ENCODE measurements around the gene TMEM131.
"Not testable (repeated sequence)": the region's sequence is repeated elsewhere in the genome, so short reads cannot be mapped to it uniquely, and the experiment has no call there.

TMEM131 gene

GRCh38 chr2:97965116-97965515, 30.6 kb downstream of the TMEM131 start:
- H3K27me3 ChIP-seq (ENCODE audit: control insufficient read depth in 1 of 2, insufficient read depth in 2 of 2, low read length in 2 of 2), result no peaks in the 10 kb centered on the region
- no peaks in the 10 kb centered on the region for H3K9me3 ChIP-seq (ENCODE audit: low read length)
- H3K9ac ChIP-seq (ENCODE audit: low read length), result no peak overlapping the region
- H3K36me3 ChIP-seq (ENCODE audit: insufficient read depth, low read length), result no peaks in the 10 kb centered on the region
- peaks cover 29% of the 10 kb centered on the region for H3K4me1 ChIP-seq (ENCODE audit: insufficient read depth, low read length)
- H3K27ac ChIP-seq (ENCODE audit: low read depth, low read length), result no peak overlapping the region
- no peak overlapping the region for H3K4me3 ChIP-seq (ENCODE audit: low read depth in 1 of 2, low read length in 2 of 2)

DNA sequence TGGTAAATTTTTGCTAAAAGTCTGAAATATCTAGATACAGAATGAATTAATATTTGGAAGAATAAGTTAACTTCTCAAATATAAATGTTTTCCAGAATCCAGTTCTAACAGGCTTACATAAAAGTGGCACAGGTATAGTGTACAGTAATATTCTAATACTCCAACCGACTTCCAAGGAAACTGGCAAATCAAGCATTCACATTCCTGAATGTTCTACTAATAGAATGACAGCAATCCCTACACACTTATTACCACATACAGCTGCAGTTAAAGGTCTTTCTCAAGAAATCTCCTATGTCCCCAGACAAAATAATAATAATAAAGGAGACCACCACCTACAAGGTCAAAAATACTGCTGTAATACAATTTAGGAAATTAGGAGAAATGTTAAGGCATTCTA, 31.9 kb downstream of the TMEM131 start:
- no peaks in the 10 kb centered on the region for H3K9me3 ChIP-seq (ENCODE audit: low read length)
- peaks cover 19% of the 10 kb centered on the region for H3K4me1 ChIP-seq (ENCODE audit: insufficient read depth, low read length)
- no peak overlapping the region for H3K9ac ChIP-seq (ENCODE audit: low read length)
- no peak overlapping the region for H3K4me3 ChIP-seq (ENCODE audit: low read depth in 1 of 2, low read length in 2 of 2)
- H3K36me3 ChIP-seq (ENCODE audit: insufficient read depth, low read length), result no peaks in the 10 kb centered on the region
- H3K27ac ChIP-seq (ENCODE audit: low read depth, low read length), result no peak overlapping the region
- H3K27me3 ChIP-seq (ENCODE audit: control insufficient read depth in 1 of 2, insufficient read depth in 2 of 2, low read length in 2 of 2), result no peaks in the 10 kb centered on the region

- H3K36me3 ChIP-seq (ENCODE audit: insufficient read depth, low read length), result no peaks in the 10 kb centered on the region
- H3K4me1 ChIP-seq (ENCODE audit: insufficient read depth, low read length), result peaks cover 19% of the 10 kb centered on the region
- H3K4me3 ChIP-seq (ENCODE audit: low read depth in 1 of 2, low read length in 2 of 2), result no peak overlapping the region
- peak overlapping the region; percentile 8 for H3K27ac ChIP-seq (ENCODE audit: low read depth, low read length)
- no peak overlapping the region for H3K9ac ChIP-seq (ENCODE audit: low read length)
- no peaks in the 10 kb centered on the region for H3K27me3 ChIP-seq (ENCODE audit: control insufficient read depth in 1 of 2, insufficient read depth in 2 of 2, low read length in 2 of 2)
- H3K9me3 ChIP-seq (ENCODE audit: low read length), result no peaks in the 10 kb centered on the region
These were observed 32.7 kb downstream of the TMEM131 start for GRCh38 chr2:97963079-97963406.

GRCh38 chr2:97961534-97961933, 34.2 kb downstream of the TMEM131 start:
- Histone ChIP-seq H3K4me1 (ENCODE audit: insufficient read depth, low read length) (peaks cover 7% of the 10 kb centered on the region), H3K9me3 (ENCODE audit: low read length) (no peaks in the 10 kb centered on the region), H3K36me3 (ENCODE audit: insufficient read depth, low read length) (no peaks in the 10 kb centered on the region), H3K27ac (ENCODE audit: low read depth, low read length) (no peak overlapping the region), H3K27me3 (ENCODE audit: control insufficient read depth in 1 of 2, insufficient read depth in 2 of 2, low read length in 2 of 2) (no peaks in the 10 kb centered on the region), H3K9ac (ENCODE audit: low read length) (no peak overlapping the region), H3K4me3 (ENCODE audit: low read depth in 1 of 2, low read length in 2 of 2) (no peak overlapping the region)

GRCh38 chr2:97958184-97958583, 37.6 kb downstream of the TMEM131 start:
- H3K27ac ChIP-seq (ENCODE audit: low read depth, low read length), result no peak overlapping the region
- H3K9me3 ChIP-seq (ENCODE audit: low read length), result no peaks in the 10 kb centered on the region
- no peaks in the 10 kb centered on the region for H3K36me3 ChIP-seq (ENCODE audit: insufficient read depth, low read length)
- H3K4me1 ChIP-seq (ENCODE audit: insufficient read depth, low read length), result peaks cover 5% of the 10 kb centered on the region
- H3K4me3 ChIP-seq (ENCODE audit: low read depth in 1 of 2, low read length in 2 of 2), result no peak overlapping the region
- H3K27me3 ChIP-seq (ENCODE audit: control insufficient read depth in 1 of 2, insufficient read depth in 2 of 2, low read length in 2 of 2), result no peaks in the 10 kb centered on the region
- H3K9ac ChIP-seq (ENCODE audit: low read length), result no peak overlapping the region

GRCh38 chr2:97957432-97958183, 38.1 kb downstream of the TMEM131 start:
- H3K4me1 ChIP-seq (ENCODE audit: insufficient read depth, low read length), result no peaks in the 10 kb centered on the region

DNA sequence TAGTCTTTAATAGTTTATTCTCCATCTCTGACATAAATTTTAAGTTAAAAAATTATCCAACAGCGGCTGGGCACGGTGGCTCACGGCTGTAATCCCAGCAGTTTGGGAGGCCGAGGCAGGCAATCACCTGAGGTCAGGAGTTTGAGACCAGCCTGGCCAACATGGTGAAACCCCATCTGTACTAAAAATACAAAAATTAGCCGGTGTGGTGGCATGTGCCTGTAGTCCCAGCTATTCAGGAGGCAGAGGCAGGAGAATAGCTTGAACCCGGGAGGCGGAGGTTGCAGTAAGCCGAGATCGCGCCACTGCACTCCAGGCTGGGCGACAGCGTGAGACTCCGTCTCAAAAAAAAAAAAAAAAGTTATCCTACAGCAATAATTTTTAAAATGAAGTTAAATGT, 39.0 kb downstream of the TMEM131 start:
- not testable (repeated sequence) for H3K36me3 ChIP-seq (ENCODE audit: insufficient read depth, low read length); H3K9me3 ChIP-seq (ENCODE audit: low read length); H3K4me3 ChIP-seq (ENCODE audit: low read depth in 1 of 2, low read length in 2 of 2); H3K27me3 ChIP-seq (ENCODE audit: control insufficient read depth in 1 of 2, insufficient read depth in 2 of 2, low read length in 2 of 2); H3K27ac ChIP-seq (ENCODE audit: low read depth, low read length); H3K4me1 ChIP-seq (ENCODE audit: insufficient read depth, low read length); H3K9ac ChIP-seq (ENCODE audit: low read length)

More at GRCh38 chr2:97957432-97958183, 38.1 kb downstream of the TMEM131 start:
- Histone ChIP-seq H3K9ac (ENCODE audit: low read length) (no peak overlapping the region), H3K4me3 (ENCODE audit: low read depth in 1 of 2, low read length in 2 of 2) (no peak overlapping the region), H3K9me3 (ENCODE audit: low read length) (no peaks in the 10 kb centered on the region), H3K27me3 (ENCODE audit: control insufficient read depth in 1 of 2, insufficient read depth in 2 of 2, low read length in 2 of 2) (no peaks in the 10 kb centered on the region), H3K36me3 (ENCODE audit: insufficient read depth, low read length) (no peaks in the 10 kb centered on the region), H3K27ac (ENCODE audit: low read depth, low read length) (no peak overlapping the region)

- H3K27me3 ChIP-seq (ENCODE audit: control insufficient read depth in 1 of 2, insufficient read depth in 2 of 2, low read length in 2 of 2), result no peaks in the 10 kb centered on the region
- H3K36me3 ChIP-seq (ENCODE audit: insufficient read depth, low read length), result no peaks in the 10 kb centered on the region
- H3K9me3 ChIP-seq (ENCODE audit: low read length), result no peaks in the 10 kb centered on the region
- no peak overlapping the region for H3K9ac ChIP-seq (ENCODE audit: low read length)
- no peak overlapping the region for H3K4me3 ChIP-seq (ENCODE audit: low read depth in 1 of 2, low read length in 2 of 2)
- H3K27ac ChIP-seq (ENCODE audit: low read depth, low read length), result no peak overlapping the region
- no peaks in the 10 kb centered on the region for H3K4me1 ChIP-seq (ENCODE audit: insufficient read depth, low read length)
These were observed 41.9 kb downstream of the TMEM131 start for GRCh38 chr2:97953853-97954252.

GRCh38 chr2:97952357-97952756, 43.4 kb downstream of the TMEM131 start:
- H3K9ac ChIP-seq (ENCODE audit: low read length), result no peak overlapping the region
- H3K27ac ChIP-seq (ENCODE audit: low read depth, low read length), result no peak overlapping the region
- H3K36me3 ChIP-seq (ENCODE audit: insufficient read depth, low read length), result no peaks in the 10 kb centered on the region
- no peaks in the 10 kb centered on the region for H3K4me1 ChIP-seq (ENCODE audit: insufficient read depth, low read length)
- H3K9me3 ChIP-seq (ENCODE audit: low read length), result no peaks in the 10 kb centered on the region
- no peak overlapping the region for H3K4me3 ChIP-seq (ENCODE audit: low read depth in 1 of 2, low read length in 2 of 2)
- H3K27me3 ChIP-seq (ENCODE audit: control insufficient read depth in 1 of 2, insufficient read depth in 2 of 2, low read length in 2 of 2), result no peaks in the 10 kb centered on the region

DNA sequence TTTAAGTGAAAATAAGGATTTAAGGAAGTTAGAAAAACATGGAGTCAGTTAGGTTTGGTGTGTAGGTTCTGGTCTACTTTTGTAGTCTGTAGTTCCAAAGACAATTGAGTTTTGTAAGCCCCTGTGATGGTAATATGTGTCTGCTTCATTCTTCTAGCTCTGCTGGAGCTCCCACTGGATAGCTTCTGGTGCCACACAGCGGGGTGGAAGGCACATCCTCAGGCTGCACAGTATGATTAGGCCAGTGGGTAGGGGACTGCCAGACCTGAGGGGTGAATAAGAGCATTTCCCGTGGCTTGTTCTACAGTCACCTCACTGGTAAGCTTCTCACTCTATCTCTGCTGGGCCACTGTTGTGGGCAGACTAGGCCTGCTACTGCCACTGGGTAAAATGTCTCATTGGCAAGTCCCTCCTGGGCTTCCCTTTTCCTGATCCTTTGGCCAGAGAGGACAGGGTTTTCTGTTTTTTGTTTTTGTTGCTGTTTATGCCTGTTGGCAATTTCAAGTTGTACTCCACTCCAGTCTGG, 44.5 kb downstream of the TMEM131 start:
- Histone ChIP-seq H3K27ac (ENCODE audit: low read depth, low read length) (no peak overlapping the region), H3K9ac (ENCODE audit: low read length) (no peak overlapping the region), H3K36me3 (ENCODE audit: insufficient read depth, low read length) (no peaks in the 10 kb centered on the region), H3K27me3 (ENCODE audit: control insufficient read depth in 1 of 2, insufficient read depth in 2 of 2, low read length in 2 of 2) (no peaks in the 10 kb centered on the region), H3K9me3 (ENCODE audit: low read length) (no peaks in the 10 kb centered on the region), H3K4me1 (ENCODE audit: insufficient read depth, low read length) (no peaks in the 10 kb centered on the region), H3K4me3 (ENCODE audit: low read depth in 1 of 2, low read length in 2 of 2) (no peak overlapping the region)

- no peaks in the 10 kb centered on the region for H3K9me3 ChIP-seq (ENCODE audit: low read length)
- H3K4me3 ChIP-seq (ENCODE audit: low read depth in 1 of 2, low read length in 2 of 2), result no peak overlapping the region
- H3K27me3 ChIP-seq (ENCODE audit: control insufficient read depth in 1 of 2, insufficient read depth in 2 of 2, low read length in 2 of 2), result no peaks in the 10 kb centered on the region
- no peak overlapping the region for H3K27ac ChIP-seq (ENCODE audit: low read depth, low read length)
- no peaks in the 10 kb centered on the region for H3K36me3 ChIP-seq (ENCODE audit: insufficient read depth, low read length)
- no peak overlapping the region for H3K9ac ChIP-seq (ENCODE audit: low read length)
- peaks cover 3% of the 10 kb centered on the region for H3K4me1 ChIP-seq (ENCODE audit: insufficient read depth, low read length)
These were observed 45.2 kb downstream of the TMEM131 start for GRCh38 chr2:97950329-97951154.
